GM21515 (cell line): ENCODE data around the gene IFNLR1.

Experiments used
- ATAC-seq: cut with Tn5 transposase; IDR thresholded peaks from one replicate; pipeline ENCODE4 v1.9.1; 2021; ENCODE audit not compliant: unreplicated experiment

The IFNLR1 gene

DNA sequence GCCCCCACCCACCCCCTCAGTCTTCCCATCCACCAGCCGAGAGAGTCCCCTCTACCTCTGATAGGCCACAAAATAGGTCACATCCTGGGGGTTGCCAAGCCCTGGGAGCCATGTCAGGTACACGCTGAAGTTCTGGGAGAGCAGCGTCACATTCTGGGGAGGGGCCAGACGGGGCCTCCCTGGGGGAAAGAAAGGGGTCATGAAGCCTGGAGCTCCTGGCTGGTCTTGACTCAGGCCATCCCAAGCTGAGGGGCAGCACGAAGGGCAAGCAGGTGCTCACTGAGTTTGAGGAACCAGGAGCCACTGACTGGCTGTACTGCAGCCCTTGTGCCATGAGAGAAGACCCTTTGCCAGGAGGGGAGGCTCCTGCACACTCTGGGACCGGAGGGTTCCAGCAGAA, 6.4 kb downstream of the IFNLR1 start:
- no peak for ATAC-seq

DNA sequence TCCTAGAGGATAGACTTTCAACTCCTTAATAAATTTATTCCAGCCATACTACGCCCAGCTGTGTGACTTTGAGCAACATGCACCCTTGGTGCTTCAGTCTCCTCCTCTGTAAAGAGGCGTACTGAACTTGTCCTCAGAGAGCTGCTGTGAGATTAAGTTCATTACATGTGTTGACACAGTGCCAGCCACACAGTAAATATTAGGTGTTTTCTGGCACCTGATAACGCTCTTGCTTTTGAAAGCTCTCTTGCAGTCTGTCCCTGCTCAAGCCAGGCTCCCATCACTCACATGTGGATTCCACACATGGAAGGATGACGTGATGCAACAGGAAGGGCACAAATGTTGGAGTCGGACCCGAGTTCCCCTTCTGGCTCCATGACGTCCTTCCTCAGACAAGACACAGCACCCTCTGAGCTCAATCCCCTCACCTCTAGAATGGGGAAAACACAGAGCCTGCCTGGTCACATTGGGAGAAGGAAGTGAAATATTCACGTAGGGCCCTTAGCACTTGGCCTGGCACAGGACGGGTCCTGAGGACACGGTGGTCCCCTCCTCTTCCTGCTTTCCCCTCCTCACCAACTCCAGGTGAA, 7.7 kb downstream of the IFNLR1 start:
- no peak for ATAC-seq

GRCh38 chr1:24178407-24178806, 8.7 kb downstream of the IFNLR1 start:
- ATAC-seq = no peak

- ATAC-seq = no peak
Measured at GRCh38 chr1:24177161-24177560, 9.9 kb downstream of the IFNLR1 start.

DNA sequence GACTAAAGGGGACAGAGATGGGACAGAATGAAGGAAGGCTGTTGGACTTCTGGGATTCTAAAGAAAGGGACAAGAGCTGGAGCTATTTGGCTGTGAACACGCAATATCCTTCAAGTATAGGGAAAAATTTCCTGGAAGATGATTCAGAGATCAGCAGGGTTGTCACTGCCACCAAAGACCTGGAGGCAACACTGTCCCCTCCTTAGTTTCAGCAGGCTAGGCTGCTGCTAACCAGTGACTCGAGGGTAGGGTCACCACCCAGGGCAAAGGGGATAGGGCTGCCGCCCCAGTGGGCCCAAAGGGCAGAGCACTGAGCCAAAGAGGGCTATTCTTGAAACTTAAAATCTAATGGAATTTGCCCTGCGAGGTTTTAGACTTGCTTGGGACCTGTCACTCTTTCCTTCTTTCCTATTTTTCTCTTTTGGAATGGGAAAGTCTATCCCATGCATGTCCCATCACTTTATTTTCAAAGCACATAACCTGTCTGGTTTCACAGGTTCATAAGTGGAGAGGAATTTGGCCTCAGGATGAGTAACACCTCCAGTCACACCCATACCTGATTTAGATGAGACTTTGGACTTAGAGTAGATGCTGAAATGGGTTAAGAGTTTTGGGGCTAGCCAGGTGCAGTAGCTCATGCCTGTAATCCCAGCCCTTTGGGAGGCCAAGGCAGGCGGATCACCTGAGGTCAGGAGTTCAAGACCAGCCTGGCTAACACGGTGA, 11.9 kb downstream of the IFNLR1 start:
- ATAC-seq = no peak

DNA sequence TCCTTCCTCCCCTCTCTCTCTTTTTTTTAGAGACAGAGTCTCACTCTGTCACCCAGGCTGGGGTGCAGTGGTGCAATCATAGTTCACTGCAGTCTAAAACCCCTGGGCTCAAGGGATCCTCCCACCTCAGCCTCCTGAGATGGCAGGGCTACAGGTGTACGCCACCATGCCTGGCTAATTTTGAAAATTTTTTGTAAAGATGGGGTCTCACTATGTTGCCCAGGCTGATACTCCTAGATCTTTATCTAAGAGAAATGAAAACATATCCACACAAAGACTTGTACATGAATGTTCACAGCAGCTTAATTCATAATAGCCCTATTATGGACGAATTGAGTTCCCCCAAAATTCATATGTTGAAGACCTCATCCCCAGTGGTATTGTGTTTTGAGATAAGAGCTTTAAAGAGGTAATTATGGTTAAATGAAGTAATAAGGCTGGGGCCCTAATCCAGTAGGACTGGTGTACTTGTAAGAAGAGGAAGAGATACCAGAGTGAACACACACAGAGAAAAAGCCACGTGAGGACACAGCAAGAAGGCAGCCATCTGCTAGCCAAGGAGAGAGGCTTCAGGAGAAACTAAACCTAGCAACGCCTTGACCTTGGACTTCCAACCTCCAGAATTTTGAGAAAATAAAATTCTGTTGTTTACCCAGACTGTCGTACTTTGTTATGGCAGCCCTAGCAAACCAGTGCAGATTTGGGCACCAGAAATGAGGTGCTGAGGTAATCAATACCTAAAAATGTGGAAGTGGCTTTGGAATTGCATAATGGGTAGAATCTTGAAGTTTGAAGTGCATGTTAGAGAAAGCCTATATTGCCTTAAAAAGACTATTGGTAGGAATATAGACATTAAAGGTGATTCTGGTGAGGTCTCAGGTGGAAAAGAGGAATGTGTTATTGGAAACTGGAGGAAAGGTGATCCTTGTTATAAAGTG, 13.2 kb downstream of the IFNLR1 start:
- no peak for ATAC-seq

GRCh38 chr1:24172598-24172997, 14.5 kb downstream of the IFNLR1 start:
- no peak for ATAC-seq

DNA sequence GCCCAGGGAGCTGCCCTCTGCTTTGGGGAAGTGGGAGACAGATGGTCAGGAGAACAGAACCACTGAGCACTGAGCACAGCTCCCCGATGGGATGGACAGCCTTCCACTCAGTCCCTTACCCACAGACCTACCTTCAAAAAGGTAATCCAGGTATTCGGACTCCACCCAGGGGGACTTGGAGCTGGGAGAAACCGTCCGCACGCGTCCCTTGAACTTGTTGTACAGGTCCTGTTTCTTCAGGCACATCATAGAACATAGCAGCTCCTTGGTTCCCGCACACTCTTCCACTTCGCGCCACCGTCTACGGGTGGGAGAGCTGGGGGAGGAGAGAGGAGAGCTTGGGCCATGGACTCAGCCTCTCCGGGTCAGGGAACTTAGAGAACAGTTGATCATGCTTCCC, 17.8 kb downstream of the IFNLR1 start:
- ATAC-seq = no peak

DNA sequence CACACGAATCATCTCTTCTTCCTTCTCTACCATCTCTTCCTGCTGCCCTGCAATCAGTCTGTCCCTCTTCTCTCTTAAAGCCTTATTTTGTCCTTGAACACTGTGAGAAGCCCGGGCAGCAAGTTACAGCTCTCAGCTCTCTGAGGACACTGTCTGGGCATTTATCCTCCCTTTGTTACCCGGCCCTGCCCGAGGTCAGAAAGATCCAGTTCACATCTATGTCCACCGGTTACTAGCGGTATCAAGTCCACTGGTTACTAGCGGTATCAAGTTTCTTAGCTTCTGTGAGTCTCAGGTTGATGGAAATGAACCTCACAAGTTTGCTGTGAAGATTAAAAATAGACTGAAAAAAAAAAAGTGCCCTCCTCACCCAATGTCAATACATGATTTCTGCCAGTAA, 18.8 kb downstream of the IFNLR1 start:
- no peak for ATAC-seq

- no peak for ATAC-seq
Measured at GRCh38 chr1:24167008-24167407, 20.1 kb downstream of the IFNLR1 start.

- no peak for ATAC-seq
Measured at GRCh38 chr1:24165500-24165899, 21.6 kb downstream of the IFNLR1 start.

DNA sequence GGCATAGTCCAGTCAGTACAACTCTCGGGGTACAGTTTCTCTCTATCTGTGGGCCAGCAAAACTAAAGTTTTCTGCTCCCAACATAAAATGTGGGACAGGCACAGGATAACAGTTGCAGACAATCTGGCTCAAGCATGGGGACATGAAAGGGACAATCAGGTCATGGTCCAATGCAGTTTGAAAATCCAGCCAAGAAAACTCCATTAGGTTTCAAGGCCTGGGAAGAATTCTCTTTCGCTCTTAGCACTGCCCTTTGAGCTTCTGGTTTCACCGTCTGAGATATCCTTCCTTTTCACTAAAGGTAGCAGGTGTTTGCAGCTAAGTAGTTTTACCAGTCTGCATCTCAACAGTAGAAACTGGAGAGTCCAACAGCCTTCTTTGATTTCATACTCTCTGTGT, 23.1 kb downstream of the IFNLR1 start:
- ATAC-seq = no peak

DNA sequence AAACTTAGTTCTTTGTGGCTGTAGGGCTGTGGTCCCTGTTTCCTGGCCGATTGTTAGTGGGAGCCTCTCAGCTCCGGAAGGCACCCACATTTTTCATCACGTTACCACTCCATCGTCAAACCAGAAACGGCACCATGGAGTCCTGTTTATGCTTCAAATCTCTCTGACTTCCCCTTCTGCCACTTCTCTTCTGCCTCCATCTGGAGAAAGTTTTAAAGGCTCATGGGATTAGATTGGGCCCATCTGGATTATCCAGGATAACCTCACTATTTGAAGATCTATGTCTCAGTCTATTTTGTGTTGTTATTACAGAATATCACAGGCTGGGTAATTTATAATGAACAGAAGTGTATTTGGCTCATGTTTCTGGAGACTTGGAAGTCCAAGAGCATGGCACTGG, 24.9 kb downstream of the IFNLR1 start:
- ATAC-seq = no peak

DNA sequence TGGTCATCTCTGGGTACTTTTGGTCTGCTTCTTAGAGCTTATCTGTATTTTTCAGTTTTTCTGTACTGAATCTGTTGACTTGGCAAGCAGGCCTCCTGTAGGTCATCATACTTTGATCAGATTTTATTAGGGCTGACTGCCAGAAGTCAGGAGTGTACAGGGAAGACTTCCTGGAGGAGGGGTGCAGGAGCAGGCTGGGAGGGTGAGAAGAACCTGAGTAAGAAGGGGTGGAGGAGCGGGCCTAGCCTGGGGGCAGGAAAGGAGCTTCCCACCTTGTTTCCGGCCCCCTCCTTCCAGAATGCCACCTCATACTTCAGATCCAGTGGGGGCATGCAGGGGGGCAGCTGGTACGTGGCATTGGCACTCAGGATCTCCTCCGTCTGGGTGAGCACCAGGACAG, 25.8 kb downstream of the IFNLR1 start:
- ATAC-seq = no peak

DNA sequence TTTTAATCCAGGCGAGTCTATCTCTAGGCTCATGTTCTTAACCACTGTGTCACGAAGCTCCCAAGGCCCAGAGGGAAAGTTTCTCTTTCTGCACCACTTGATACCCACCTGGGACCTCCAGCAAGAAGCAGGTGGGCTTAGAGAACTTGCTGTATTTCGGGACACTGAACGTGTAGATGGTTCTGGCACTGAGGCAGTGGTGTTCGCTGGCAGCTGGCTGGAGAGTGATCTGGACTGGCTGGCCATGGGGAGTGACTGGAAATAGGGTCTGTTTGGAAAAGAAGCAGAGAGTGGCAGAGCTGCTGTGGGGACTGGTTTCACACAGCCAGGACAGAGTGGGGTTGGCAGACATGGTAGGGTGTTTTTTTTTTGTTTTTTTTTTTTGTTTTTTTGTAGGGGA, 27.7 kb downstream of the IFNLR1 start:
- no peak for ATAC-seq

- no peak for ATAC-seq
Measured at GRCh38 chr1:24157918-24158481, 29.1 kb downstream of the IFNLR1 start.

- no peak for ATAC-seq
Measured at GRCh38 chr1:24156542-24157260, 30.4 kb downstream of the IFNLR1 start.

GRCh38 chr1:24155011-24155782, 31.9 kb downstream of the IFNLR1 start:
- ATAC-seq = no peak

- ATAC-seq = no peak
Measured at GRCh38 chr1:24154215-24154614, 32.9 kb downstream of the IFNLR1 start.
